Measurements from ENCODE around the gene CD14. TPM values are rescaled to one million over a fixed set of nuclear protein-coding genes. Genes with fewer than 3 reads are reported as not detected.
"Not testable (repeated sequence)": the region's sequence is repeated elsewhere in the genome, so short reads cannot be mapped to it uniquely, and the experiment has no call there.

CD14 gene
- total RNA-seq, 1 experiment from 2014 or later = 0.63 TPM

DNA sequence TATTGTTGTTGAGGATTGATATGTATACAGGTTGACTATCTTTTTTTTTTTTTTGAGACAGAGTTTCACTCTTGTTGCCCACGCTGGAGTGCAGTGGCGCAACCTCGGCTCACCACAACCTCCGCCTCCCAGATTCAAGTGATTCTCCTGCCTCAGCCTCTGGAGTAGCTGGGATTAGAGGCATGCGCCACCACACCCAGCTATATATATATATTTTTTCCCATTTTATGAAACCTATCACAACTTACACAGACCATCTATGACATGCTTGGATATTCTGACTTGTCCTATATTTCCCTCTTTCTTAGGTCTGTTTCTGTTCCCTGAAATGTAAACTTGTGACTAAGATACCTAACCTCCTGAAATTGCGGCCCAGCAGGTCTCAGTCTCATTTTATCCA, 5.0 kb downstream of the CD14 start (continued):
- TF ChIP-seq MAX (CRISPR knock-in tag; IDR thresholded peaks at IDR 0.05) = no peak
- TF ChIP-seq KAT7 (CRISPR knock-in tag; IDR thresholded peaks at IDR 0.05; ENCODE audit: borderline replicate concordance) = no peak

GRCh38 chr5:140624886-140625285, 8.1 kb downstream of the CD14 start:
- H3K9me3 Mint-ChIP-seq = peaks cover 66% of the 10 kb centered on the region
- H3K36me3 Mint-ChIP-seq = peaks cover 32% of the 10 kb centered on the region
- H3K4me1 Mint-ChIP-seq; H3K4me3 Mint-ChIP-seq; POLR2A ChIA-PET; H3K27ac Mint-ChIP-seq; DNase-seq (ENCODE audit: low spot score); ATAC-seq; CTCF ChIA-PET: not testable (repeated sequence)
- H3K27me3 Mint-ChIP-seq (ENCODE audit: low read depth) = peaks cover 45% of the 10 kb centered on the region

DNA sequence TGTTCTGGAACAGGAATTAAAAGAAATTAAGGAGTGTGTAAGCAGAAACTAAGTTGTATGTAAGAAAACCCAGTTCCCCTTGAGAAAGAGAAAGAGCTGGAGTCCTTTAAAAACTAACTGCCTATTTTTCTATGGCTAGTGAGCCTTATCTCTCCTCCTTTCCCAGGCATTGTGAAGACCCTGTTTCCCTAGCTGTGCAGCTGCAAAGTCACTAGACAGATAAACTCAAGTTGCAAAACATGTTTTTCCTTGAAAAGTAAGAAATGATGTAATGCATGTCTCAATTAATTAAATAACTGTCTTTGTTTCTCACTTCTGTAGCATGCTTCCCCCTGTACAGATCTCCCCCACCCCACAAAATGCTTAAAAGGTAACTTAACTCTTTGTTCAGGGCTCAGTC, 9.9 kb downstream of the CD14 start:
- CTCF ChIA-PET = interaction anchor here (1.1 kb wide), 1 partner anchor 11 kb away, joined by 3 read pairs; no protein-coding TSS in a partner anchor
- POLR2A ChIA-PET = interaction anchor here (0.7 kb wide), 1 partner anchor 45 kb away, joined by 5 read pairs; no protein-coding TSS in a partner anchor
- H3K4me1 Mint-ChIP-seq; H3K27ac Mint-ChIP-seq; DNase-seq (ENCODE audit: low spot score); H3K4me3 Mint-ChIP-seq; ATAC-seq: not testable (repeated sequence)
- peaks cover 78% of the 10 kb centered on the region for H3K9me3 Mint-ChIP-seq
- peaks cover 27% of the 10 kb centered on the region for H3K36me3 Mint-ChIP-seq
- peaks cover 57% of the 10 kb centered on the region for H3K27me3 Mint-ChIP-seq (ENCODE audit: low read depth)

GRCh38 chr5:140622301-140622700, 10.7 kb downstream of the CD14 start:
- Mint-ChIP-seq H3K4me3 (no peak overlapping the region), H3K36me3 (peaks cover 24% of the 10 kb centered on the region), H3K4me1 (no peaks in the 10 kb centered on the region), H3K27ac (no peak overlapping the region), H3K27me3 (ENCODE audit: low read depth) (peaks cover 57% of the 10 kb centered on the region), H3K9me3 (peaks cover 76% of the 10 kb centered on the region)
- ATAC-seq = no peak
- no peak for DNase-seq (ENCODE audit: low spot score)
- ChIA-PET CTCF (no interaction called here), POLR2A (interaction anchor here (0.6 to 0.7 kb wide), 2 partner anchors 22 to 44 kb away, joined by 3 to 5 read pairs; no protein-coding TSS in a partner anchor)
- TF ChIP-seq GABPB1 (CRISPR knock-in tag; IDR thresholded peaks at IDR 0.05) (no peak), NFATC4 (CRISPR knock-in tag; IDR thresholded peaks at IDR 0.05) (no peak), ZNF121 (CRISPR knock-in tag; IDR thresholded peaks at IDR 0.05) (no peak), CBFB (CRISPR knock-in tag; IDR thresholded peaks at IDR 0.05; ENCODE audit: low read depth) (no peak), GRHL2 (CRISPR knock-in tag; IDR thresholded peaks at IDR 0.05; ENCODE audit: insufficient replicate concordance, severe bottlenecking) (no peak), OVOL2 (CRISPR knock-in tag; IDR thresholded peaks at IDR 0.05; ENCODE audit: borderline replicate concordance) (no peak), MXD4 (CRISPR knock-in tag; IDR thresholded peaks at IDR 0.05; ENCODE audit: borderline replicate concordance) (no peak), PRDM15 (CRISPR knock-in tag; IDR thresholded peaks at IDR 0.05) (no peak), CREM (CRISPR knock-in tag; IDR thresholded peaks at IDR 0.05) (no peak), RORB (CRISPR knock-in tag; IDR thresholded peaks at IDR 0.05) (no peak), E2F1 (CRISPR knock-in tag; IDR thresholded peaks at IDR 0.05) (no peak), FOXP1 (CRISPR knock-in tag; IDR thresholded peaks at IDR 0.05; ENCODE audit: borderline replicate concordance) (no peak), ZNF263 (CRISPR knock-in tag; IDR thresholded peaks at IDR 0.05; ENCODE audit: low read depth) (no peak), ARID4B (CRISPR knock-in tag; IDR thresholded peaks at IDR 0.05; ENCODE audit: borderline replicate concordance) (no peak), NFE2L1 (CRISPR knock-in tag; IDR thresholded peaks at IDR 0.05) (no peak)
- TF ChIP-seq, protein P1, sequence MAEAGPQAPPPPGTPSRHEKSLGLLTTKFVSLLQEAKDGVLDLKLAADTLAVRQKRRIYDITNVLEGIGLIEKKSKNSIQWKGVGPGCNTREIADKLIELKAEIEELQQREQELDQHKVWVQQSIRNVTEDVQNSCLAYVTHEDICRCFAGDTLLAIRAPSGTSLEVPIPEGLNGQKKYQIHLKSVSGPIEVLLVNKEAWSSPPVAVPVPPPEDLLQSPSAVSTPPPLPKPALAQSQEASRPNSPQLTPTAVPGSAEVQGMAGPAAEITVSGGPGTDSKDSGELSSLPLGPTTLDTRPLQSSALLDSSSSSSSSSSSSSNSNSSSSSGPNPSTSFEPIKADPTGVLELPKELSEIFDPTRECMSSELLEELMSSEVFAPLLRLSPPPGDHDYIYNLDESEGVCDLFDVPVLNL (CRISPR knock-in tag; IDR thresholded peaks at IDR 0.05; ENCODE audit: borderline replicate concordance, low read depth) = no peak
- TF ChIP-seq, protein P2, sequence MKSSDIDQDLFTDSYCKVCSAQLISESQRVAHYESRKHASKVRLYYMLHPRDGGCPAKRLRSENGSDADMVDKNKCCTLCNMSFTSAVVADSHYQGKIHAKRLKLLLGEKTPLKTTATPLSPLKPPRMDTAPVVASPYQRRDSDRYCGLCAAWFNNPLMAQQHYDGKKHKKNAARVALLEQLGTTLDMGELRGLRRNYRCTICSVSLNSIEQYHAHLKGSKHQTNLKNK (CRISPR knock-in tag; IDR thresholded peaks at IDR 0.05) = no peak

All from WTC11 (cell line).